ENCODE results near the gene NAA25. TPM values are rescaled to one million over a fixed set of nuclear protein-coding genes. Genes with fewer than 3 reads are reported as not detected.

The NAA25 gene
- total and polyA plus RNA-seq, 12 donors, result 7.2 to 32.6 (median 21.2) TPM

DNA sequence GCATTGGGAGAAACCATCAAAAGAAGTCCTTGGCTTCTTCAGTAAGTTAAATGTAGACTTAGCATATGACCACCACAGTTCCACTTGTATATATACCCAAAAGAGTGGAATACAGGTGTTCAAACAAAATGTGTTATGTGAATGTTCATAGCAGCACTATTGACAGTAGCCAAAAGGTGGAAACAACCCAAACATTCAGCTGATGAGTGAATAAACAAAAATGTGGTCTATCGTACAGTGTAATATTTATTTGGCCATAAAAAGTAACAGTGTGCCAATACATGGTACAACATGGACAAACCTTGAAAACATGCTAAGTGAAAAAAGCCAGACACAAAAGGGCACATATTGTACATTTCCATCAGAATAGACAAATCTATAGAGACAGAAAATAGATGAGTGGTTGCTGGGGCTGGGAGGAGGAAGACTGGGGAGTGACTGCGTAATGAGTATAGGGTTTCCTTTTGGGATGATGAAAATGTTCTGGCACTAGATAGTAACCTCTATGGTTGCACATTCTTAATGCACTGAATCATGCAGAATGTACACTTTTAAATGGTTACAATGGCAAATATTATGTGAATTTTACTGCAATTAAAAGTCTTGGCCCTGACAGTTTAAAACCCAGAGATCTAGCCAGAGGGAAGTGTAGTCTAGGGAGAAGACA, 89.9 kb downstream of the NAA25 start:
- no peak for DNase-seq
- 88 to 93% (median 91%) methylated on average over 2 of the region's 2 CpGs for WGBS, 4 donors
- H3K36me3 ChIP-seq (replicated peaks in 1 of 2), result peaks cover 0 to 31% of the 10 kb centered on the region in 2 donors
- H3K27me3 ChIP-seq, result no peaks in the 10 kb centered on the region
- no peak for TF ChIP-seq POLR2A (IDR thresholded peaks at IDR 0.05)
- no peak for TF ChIP-seq CTCF (IDR thresholded peaks at IDR 0.05)
- no peak overlapping the region for H3K4me3 ChIP-seq
- intact Hi-C loops (cut with DNase I), result no loop called here
- no peak overlapping the region for H3K27ac ChIP-seq
- H3K4me1 ChIP-seq (replicated peaks in 1 of 2), result peaks cover 11 to 18% of the 10 kb centered on the region in 2 donors
- H3K9me3 ChIP-seq (replicated peaks in 1 of 3), result no peaks in the 10 kb centered on the region

- TF ChIP-seq POLR2A (IDR thresholded peaks at IDR 0.05) (no peak), CTCF (IDR thresholded peaks at IDR 0.05) (no peak)
- Histone ChIP-seq H3K36me3 (replicated peaks in 1 of 2) (peaks cover 0 to 15% of the 10 kb centered on the region in 2 donors), H3K4me1 (replicated peaks in 1 of 2) (peaks cover 16 to 22% of the 10 kb centered on the region in 2 donors), H3K27ac (no peak overlapping the region), H3K27me3 (no peaks in the 10 kb centered on the region), H3K4me3 (no peak overlapping the region), H3K9me3 (replicated peaks in 1 of 3) (no peaks in the 10 kb centered on the region)
- WGBS, 4 donors, result 87 to 95% (median 91%) methylated on average over 1 of the region's 1 CpG
- no peak for DNase-seq
- intact Hi-C loops (cut with DNase I), result no loop called here
These were observed 91.5 kb downstream of the NAA25 start for GRCh38 chr12:112017041-112017440.

DNA sequence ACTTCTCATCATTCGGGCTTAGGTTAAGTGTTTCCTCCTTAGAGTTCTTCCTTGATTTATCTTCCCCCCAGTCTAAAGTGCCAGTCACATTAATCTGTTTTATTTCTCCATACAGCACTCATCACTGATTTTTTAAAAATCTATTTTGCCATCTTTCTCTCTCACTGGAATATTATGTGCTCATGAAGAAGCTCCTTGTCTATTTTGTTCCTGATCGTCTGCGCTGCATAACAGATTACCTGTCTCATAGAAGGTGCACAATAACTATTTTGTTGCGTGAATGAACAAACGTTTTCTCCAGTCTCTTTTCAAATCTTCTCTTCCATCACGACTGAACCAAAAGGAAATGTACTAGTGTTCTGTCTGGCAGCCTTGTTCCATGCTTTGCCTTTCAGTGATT, 92.6 kb downstream of the NAA25 start:
- H3K36me3 ChIP-seq (replicated peaks in 1 of 2), result peaks cover 0 to 7% of the 10 kb centered on the region in 2 donors
- TF ChIP-seq POLR2A (IDR thresholded peaks at IDR 0.05) (no peak), CTCF (IDR thresholded peaks at IDR 0.05) (no peak)
- DNase-seq, result no peak

GRCh38 chr12:112013601-112014402, 94.8 kb downstream of the NAA25 start:
- no peaks in the 10 kb centered on the region for H3K9me3 ChIP-seq (replicated peaks in 1 of 3)
- H3K4me3 ChIP-seq, result peak overlapping the region; percentile 6 to 94 (median 66)
- H3K27ac ChIP-seq, result peak overlapping the region; percentile 89 to 99 (median 98)
- peaks cover 18 to 20% of the 10 kb centered on the region in 2 donors for H3K4me1 ChIP-seq (replicated peaks in 1 of 2)
- 1 to 16% (median 2%) methylated on average over 5 to 54 of the region's 54 CpGs for WGBS, 4 donors
- intact Hi-C loops (cut with DNase I), result no loop called here
- H3K27me3 ChIP-seq, result no peaks in the 10 kb centered on the region
- no peaks in the 10 kb centered on the region for H3K36me3 ChIP-seq (replicated peaks in 1 of 2)
- peak; percentile 56 to 88 (median 75) for DNase-seq
- peak in 2 of 6 experiments; percentile 8 to 43 for TF ChIP-seq CTCF (IDR thresholded peaks at IDR 0.05)
- peak; percentile 22 to 91 for TF ChIP-seq POLR2A (IDR thresholded peaks at IDR 0.05)

More for the DNA sequence above, 92.6 kb downstream of the NAA25 start:
- intact Hi-C loops (cut with DNase I), result no loop called here
- 94 to 97% (median 96%) methylated on average over 6 of the region's 6 CpGs for WGBS, 4 donors
- peaks cover 18 to 30% of the 10 kb centered on the region in 2 donors for H3K4me1 ChIP-seq (replicated peaks in 1 of 2)
- H3K4me3 ChIP-seq, result no peak overlapping the region
- H3K9me3 ChIP-seq (replicated peaks in 1 of 3), result no peaks in the 10 kb centered on the region
- H3K27ac ChIP-seq, result no peak overlapping the region
- H3K27me3 ChIP-seq, result no peaks in the 10 kb centered on the region
